IMR-90 (cell line): ENCODE results near the gene HTATSF1.

ENCODE experiments used
- BHLHE40 ChIP-seq: fragments of 150-350 bp; IDR thresholded peaks from 2 replicates; pipeline ENCODE4 v1.6.1; 2016; ENCODE audit warnings: mild to moderate bottlenecking, low read depth, low read length
- CEBPB ChIP-seq: IDR thresholded peaks from 2 replicates; pipeline ENCODE4 v1.6.1; 2012; ENCODE audit warnings: low read depth, low read length, improper control_type of control experiment
- ELK1 ChIP-seq: fragments of 150-350 bp; IDR thresholded peaks from 2 replicates; pipeline ENCODE4 v1.6.1; 2016; ENCODE audit warnings: low read depth, mild to moderate bottlenecking, low read length, moderate library complexity, borderline replicate concordance
- MAFK ChIP-seq: IDR thresholded peaks from 2 replicates; pipeline ENCODE4 v1.6.1; 2012; ENCODE audit warnings: low read depth, low read length, improper control_type of control experiment
- MAZ ChIP-seq: IDR thresholded peaks from 2 replicates; pipeline ENCODE4 v1.6.1; 2012; ENCODE audit warnings: low read depth, mild to moderate bottlenecking, low read length, improper control_type of control experiment, moderate library complexity, borderline replicate concordance
- MXI1 ChIP-seq: IDR thresholded peaks from 2 replicates; pipeline ENCODE4 v1.6.1; 2012; ENCODE audit warnings: low read depth, mild to moderate bottlenecking, low read length, moderate library complexity, borderline replicate concordance
- NFE2L2 ChIP-seq: fragments of 150-350 bp; IDR thresholded peaks from 2 replicates; pipeline ENCODE4 v1.6.1; 2016; ENCODE audit warnings: low read depth, mild to moderate bottlenecking, low read length
- POLR2A ChIP-seq: IDR thresholded peaks from 2 replicates; pipeline ENCODE4 v1.6.1; 2012; ENCODE audit warnings: mild to moderate bottlenecking, low read depth, low read length
- RAD21 ChIP-seq: IDR thresholded peaks from 2 replicates; pipeline ENCODE4 v1.6.1; 2012; ENCODE audit warnings: low read length, improper control_type of control experiment
- RCOR1 ChIP-seq: IDR thresholded peaks from 2 replicates; pipeline ENCODE4 v1.6.1; 2012; ENCODE audit warnings: mild to moderate bottlenecking, low read length, improper control_type of control experiment; ENCODE audit not compliant: insufficient replicate concordance
- RFX5 ChIP-seq: IDR thresholded peaks from 2 replicates; pipeline ENCODE4 v1.8.0; 2012; ENCODE audit warnings: low read depth, mild to moderate bottlenecking, low read length, moderate library complexity
- SMC3 ChIP-seq: fragments of 150-350 bp; IDR thresholded peaks from 2 replicates; pipeline ENCODE4 v1.6.1; 2016; ENCODE audit warnings: low read depth, mild to moderate bottlenecking, antibody characterized with exemption, low read length, moderate library complexity
- USF2 ChIP-seq: fragments of 150-350 bp; IDR thresholded peaks from 2 replicates; pipeline ENCODE4 v1.6.1; 2017; ENCODE audit warnings: mild to moderate bottlenecking, antibody characterized with exemption, low read length, low read depth
- TF ChIP-seq, protein P1 (sequence below): conservative IDR thresholded peaks from 2 replicates; pipeline ENCODE4 v1.5.1; 2012; ENCODE audit warnings: mild to moderate bottlenecking, low read depth, low read length, improper control_type of control experiment

DNA sequence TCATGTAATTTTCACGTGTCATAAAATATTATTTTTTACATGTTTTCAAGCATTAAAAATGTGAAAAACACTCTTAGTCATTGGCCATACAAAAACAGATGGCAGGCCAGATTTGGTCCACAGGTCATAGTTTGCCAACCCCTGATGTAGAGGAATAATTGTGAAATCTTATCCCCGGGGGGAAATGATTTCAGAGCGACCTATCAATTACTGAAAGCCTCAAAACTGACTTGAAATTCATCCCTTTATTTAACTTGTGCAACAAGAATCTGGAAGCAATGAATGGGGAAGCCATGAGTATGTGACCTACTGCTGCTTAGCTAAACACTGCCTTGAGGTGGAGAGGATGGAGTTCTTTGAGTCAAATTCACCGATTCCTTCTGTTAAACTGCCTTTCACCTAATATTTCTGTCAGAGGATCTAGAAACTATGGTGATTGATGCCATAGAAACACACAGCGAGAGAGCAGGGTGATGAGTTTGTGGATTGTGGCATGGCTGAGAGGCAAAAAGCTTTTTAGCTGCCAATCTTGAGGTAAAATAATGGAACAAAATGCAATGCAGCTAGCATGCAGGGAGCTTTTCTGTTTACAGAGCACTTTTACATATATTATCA, 40.0 kb upstream of the HTATSF1 start:
- TF ChIP-seq, protein P1, sequence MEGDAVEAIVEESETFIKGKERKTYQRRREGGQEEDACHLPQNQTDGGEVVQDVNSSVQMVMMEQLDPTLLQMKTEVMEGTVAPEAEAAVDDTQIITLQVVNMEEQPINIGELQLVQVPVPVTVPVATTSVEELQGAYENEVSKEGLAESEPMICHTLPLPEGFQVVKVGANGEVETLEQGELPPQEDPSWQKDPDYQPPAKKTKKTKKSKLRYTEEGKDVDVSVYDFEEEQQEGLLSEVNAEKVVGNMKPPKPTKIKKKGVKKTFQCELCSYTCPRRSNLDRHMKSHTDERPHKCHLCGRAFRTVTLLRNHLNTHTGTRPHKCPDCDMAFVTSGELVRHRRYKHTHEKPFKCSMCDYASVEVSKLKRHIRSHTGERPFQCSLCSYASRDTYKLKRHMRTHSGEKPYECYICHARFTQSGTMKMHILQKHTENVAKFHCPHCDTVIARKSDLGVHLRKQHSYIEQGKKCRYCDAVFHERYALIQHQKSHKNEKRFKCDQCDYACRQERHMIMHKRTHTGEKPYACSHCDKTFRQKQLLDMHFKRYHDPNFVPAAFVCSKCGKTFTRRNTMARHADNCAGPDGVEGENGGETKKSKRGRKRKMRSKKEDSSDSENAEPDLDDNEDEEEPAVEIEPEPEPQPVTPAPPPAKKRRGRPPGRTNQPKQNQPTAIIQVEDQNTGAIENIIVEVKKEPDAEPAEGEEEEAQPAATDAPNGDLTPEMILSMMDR, result no peak
- no peak for TF ChIP-seq BHLHE40
- no peak for TF ChIP-seq POLR2A
- TF ChIP-seq CEBPB, result no peak
- no peak for TF ChIP-seq NFE2L2
- no peak for TF ChIP-seq MXI1
- TF ChIP-seq SMC3, result no peak
- TF ChIP-seq USF2, result no peak
- no peak for TF ChIP-seq RFX5
- TF ChIP-seq RAD21, result no peak
- TF ChIP-seq MAZ, result no peak
- TF ChIP-seq ELK1, result no peak
- TF ChIP-seq RCOR1, result no peak
- no peak for TF ChIP-seq MAFK
